WTC11 (cell line): ENCODE results near the gene SMIM29.

Experiments used
- ATF3 ChIP-seq: sonication (generic); formaldehyde crosslinking; conservative IDR thresholded peaks from 2 replicates; pipeline ENCODE4 v1.8.1; 2022; ENCODE audit warnings: mild to moderate bottlenecking, missing genetic modification reagents
- CREB1 ChIP-seq: sonication (generic); formaldehyde crosslinking; IDR thresholded peaks from 2 replicates; pipeline ENCODE4 v1.8.0; 2023; ENCODE audit warnings: mild to moderate bottlenecking, missing genetic modification reagents
- CTCF ChIP-seq: fragments of 200-600 bp; IDR thresholded peaks from 2 replicates; pipeline ENCODE4 v1.8.0; 2022; ENCODE audit warnings: antibody characterized with exemption
- NR2C2 ChIP-seq: sonication (generic); formaldehyde crosslinking; IDR thresholded peaks from 2 replicates; pipeline ENCODE4 v1.8.0; 2022; ENCODE audit warnings: mild to moderate bottlenecking, missing genetic modification reagents
- STAT6 ChIP-seq: sonication (generic); formaldehyde crosslinking; conservative IDR thresholded peaks from 2 replicates; pipeline ENCODE4 v1.8.1; 2023; ENCODE audit warnings: mild to moderate bottlenecking, low read depth, missing genetic modification reagents, moderate library complexity
- TCF7 ChIP-seq: sonication (generic); formaldehyde crosslinking; IDR thresholded peaks from 2 replicates; pipeline ENCODE4 v1.8.0; 2022; ENCODE audit warnings: mild to moderate bottlenecking, low read depth, missing genetic modification reagents, moderate library complexity
- USF1 ChIP-seq: sonication (generic); formaldehyde crosslinking; IDR thresholded peaks from 2 replicates; pipeline ENCODE4 v1.8.0; 2022; ENCODE audit warnings: mild to moderate bottlenecking, missing genetic modification reagents
- ZNF121 ChIP-seq: sonication (generic); formaldehyde crosslinking; IDR thresholded peaks from 2 replicates; pipeline ENCODE4 v1.8.0; 2023; ENCODE audit warnings: missing genetic modification reagents
- ZNF423 ChIP-seq: fragments of 250-450 bp; sonication (Bioruptor Pico); IDR thresholded peaks from 2 replicates; pipeline ENCODE4 v2.1.2; 2022; ENCODE audit warnings: mild to moderate bottlenecking, moderate library complexity
- ZNF512 ChIP-seq: sonication (generic); formaldehyde crosslinking; IDR thresholded peaks from 2 replicates; pipeline ENCODE4 v1.8.1; 2022; ENCODE audit warnings: missing genetic modification reagents, borderline replicate concordance
- TF ChIP-seq, protein P1 (sequence below): sonication (generic); formaldehyde crosslinking; IDR thresholded peaks from 2 replicates; pipeline ENCODE4 v1.8.1; 2022; ENCODE audit warnings: low read depth, missing genetic modification reagents, borderline replicate concordance
- TF ChIP-seq, protein P2 (sequence below): fragments of 250-450 bp; sonication (Bioruptor Pico); conservative IDR thresholded peaks from 2 replicates; pipeline ENCODE4 v1.9.0; 2021; ENCODE audit warnings: mild to moderate bottlenecking

- TF ChIP-seq CTCF (no peak), TCF7 (no peak), CREB1 (no peak), ZNF423 (no peak), STAT6 (CRISPR knock-in tag) (no peak), ATF3 (CRISPR knock-in tag) (no peak), ZNF121 (CRISPR knock-in tag) (no peak), USF1 (CRISPR knock-in tag) (no peak), ZNF512 (no peak), NR2C2 (CRISPR knock-in tag) (no peak)
- TF ChIP-seq, protein P1, sequence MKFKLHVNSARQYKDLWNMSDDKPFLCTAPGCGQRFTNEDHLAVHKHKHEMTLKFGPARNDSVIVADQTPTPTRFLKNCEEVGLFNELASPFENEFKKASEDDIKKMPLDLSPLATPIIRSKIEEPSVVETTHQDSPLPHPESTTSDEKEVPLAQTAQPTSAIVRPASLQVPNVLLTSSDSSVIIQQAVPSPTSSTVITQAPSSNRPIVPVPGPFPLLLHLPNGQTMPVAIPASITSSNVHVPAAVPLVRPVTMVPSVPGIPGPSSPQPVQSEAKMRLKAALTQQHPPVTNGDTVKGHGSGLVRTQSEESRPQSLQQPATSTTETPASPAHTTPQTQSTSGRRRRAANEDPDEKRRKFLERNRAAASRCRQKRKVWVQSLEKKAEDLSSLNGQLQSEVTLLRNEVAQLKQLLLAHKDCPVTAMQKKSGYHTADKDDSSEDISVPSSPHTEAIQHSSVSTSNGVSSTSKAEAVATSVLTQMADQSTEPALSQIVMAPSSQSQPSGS (CRISPR knock-in tag): no peak
- TF ChIP-seq, protein P2, sequence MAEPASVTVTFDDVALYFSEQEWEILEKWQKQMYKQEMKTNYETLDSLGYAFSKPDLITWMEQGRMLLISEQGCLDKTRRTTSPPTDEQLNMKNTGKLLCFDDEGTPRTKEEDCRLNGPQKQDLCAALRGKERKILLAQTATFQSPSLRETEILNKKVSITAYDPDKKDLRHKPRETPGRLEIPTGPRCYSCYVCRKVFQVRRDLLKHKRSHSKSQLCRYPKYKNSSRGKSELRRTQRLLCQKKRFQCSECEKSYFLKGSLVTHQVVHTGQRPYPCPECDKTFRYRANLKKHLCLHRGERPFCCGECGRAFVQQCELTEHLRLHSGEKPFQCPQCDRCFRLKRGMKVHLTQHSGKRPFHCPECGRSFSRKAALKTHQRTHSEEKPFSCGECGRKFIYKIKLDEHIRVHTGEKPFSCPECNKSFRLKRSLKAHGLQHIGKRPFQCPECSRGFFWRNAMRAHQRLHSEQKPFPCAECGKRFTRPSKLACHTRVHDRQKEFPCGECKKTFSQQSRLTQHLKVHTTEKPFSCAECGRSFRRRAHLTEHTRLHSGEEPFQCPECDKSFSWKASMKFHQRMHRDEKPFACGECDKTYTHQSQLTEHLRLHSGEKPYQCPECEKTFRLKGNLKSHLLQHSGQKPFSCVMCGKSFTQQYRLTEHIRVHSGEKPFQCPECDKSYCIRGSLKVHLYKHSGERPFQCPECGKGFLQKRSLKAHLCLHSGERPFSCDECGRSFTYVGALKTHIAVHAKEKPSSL (CRISPR knock-in tag): no peak
These were observed 8.9 kb downstream of the SMIM29 start for GRCh38 chr6:34239893-34240292.
